Measurements from ENCODE around the gene HNRNPUL1.

DNA sequence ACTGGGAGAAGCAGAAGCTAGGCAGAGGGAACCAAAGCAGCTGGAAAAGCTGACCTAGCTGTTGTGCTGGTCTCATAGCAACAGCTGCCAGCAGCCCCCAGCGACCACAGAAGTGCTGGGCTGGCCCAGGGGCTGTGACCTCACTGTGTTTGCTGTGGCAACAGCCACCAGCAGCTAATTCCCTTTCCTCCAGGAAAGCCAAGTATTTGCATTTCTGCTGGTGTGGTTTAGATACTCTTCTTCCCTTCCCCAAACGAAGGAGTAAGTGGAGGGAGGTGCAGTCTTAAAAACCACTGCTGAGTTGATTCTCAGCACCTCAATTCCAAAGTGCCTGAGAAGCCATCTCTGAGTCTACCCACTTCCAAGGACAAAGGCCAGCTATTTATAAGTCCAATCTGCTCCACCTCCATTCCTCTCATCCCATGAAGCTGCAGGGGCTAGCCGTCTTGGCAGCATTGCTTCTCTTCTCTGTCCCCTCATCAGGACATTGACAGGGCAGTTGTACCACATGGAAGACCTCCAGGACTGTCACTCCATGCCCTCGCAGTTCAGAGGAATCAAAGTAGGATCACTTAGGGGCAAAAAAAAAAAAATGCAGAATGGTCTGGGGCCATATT, 34.3 kb downstream of the HNRNPUL1 start:
- no peak for TF ChIP-seq EZH2 (IDR thresholded peaks at IDR 0.05; ENCODE audit: borderline replicate concordance, insufficient read depth, low read depth, low read length, poor library complexity, severe bottlenecking)
- TF ChIP-seq, protein P1, sequence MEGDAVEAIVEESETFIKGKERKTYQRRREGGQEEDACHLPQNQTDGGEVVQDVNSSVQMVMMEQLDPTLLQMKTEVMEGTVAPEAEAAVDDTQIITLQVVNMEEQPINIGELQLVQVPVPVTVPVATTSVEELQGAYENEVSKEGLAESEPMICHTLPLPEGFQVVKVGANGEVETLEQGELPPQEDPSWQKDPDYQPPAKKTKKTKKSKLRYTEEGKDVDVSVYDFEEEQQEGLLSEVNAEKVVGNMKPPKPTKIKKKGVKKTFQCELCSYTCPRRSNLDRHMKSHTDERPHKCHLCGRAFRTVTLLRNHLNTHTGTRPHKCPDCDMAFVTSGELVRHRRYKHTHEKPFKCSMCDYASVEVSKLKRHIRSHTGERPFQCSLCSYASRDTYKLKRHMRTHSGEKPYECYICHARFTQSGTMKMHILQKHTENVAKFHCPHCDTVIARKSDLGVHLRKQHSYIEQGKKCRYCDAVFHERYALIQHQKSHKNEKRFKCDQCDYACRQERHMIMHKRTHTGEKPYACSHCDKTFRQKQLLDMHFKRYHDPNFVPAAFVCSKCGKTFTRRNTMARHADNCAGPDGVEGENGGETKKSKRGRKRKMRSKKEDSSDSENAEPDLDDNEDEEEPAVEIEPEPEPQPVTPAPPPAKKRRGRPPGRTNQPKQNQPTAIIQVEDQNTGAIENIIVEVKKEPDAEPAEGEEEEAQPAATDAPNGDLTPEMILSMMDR (IDR thresholded peaks at IDR 0.05), result no peak

Data from B cell (primary cell).